ENCODE measurements around the gene NME8.
A peak's percentile ranks its signal among the peaks of the same experiment; 100 is the strongest.

Gene NME8

GRCh38 chr7:37899712-37900247 lies 51.4 kb downstream of the NME8 start:
- DNase-seq (ENCODE audit: low spot score), result no peak

GRCh38 chr7:37901236-37901827 lies 52.9 kb downstream of the NME8 start:
- no peak for DNase-seq (ENCODE audit: low spot score)

DNA sequence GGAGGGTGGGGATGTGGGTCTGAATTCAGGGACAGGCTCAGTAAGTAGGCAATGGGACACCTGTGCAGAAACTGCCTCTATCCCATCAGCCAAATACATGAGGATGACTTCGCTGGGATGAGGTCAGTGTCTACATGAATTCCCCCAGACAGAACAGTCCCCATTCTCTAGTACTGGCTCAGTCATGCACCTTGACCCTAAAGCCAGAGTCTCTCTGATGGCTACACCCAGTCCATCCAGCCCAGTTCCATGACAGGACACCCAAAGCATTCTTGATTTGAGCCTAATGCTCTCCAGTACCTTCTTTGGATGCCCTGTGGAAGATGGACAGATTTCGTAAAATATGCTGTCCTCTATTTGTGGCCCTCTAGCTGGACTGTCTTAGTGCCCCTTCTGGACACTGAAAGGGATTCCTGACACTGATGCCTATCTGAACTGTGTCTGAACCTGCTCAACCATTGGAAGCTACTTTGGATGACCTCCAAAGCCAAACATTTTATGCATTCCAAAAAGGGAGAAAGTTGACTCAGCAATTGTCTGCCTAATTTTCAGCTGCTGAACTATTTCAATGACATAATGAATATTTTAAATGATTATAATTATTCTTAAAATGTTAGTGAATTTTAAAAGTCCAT lies 53.6 kb downstream of the NME8 start:
- DNase-seq (ENCODE audit: low spot score), result no peak

- DNase-seq (ENCODE audit: low spot score), result no peak
Observed at GRCh38 chr7:37908221-37908788, 59.9 kb downstream of the NME8 start.

DNA sequence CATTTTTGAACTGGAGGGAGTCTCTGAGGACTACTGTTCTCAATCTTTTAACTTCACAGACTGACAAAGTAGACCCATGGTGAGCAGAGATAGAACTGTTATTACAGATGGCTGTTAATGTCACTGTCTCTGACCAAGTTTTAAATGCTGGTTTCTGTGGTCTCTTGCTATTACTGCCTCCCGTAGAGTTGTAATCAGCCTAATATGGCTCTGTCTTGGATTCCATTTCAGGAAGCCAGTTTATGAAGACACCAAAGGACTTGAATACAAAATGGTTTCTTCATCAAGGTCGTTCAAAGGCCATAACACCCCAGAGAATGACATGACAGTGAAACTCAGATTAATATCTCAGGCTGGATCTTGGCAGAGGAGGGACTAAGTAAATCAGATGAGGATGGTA lies 64.4 kb downstream of the NME8 start:
- DNase-seq (ENCODE audit: low spot score), result no peak

GRCh38 chr7:37915438-37915837 lies 67.0 kb downstream of the NME8 start:
- no peak for DNase-seq (ENCODE audit: low spot score)

- DNase-seq (ENCODE audit: low spot score), result no peak
Observed at GRCh38 chr7:37916017-37916672, 67.7 kb downstream of the NME8 start.

DNA sequence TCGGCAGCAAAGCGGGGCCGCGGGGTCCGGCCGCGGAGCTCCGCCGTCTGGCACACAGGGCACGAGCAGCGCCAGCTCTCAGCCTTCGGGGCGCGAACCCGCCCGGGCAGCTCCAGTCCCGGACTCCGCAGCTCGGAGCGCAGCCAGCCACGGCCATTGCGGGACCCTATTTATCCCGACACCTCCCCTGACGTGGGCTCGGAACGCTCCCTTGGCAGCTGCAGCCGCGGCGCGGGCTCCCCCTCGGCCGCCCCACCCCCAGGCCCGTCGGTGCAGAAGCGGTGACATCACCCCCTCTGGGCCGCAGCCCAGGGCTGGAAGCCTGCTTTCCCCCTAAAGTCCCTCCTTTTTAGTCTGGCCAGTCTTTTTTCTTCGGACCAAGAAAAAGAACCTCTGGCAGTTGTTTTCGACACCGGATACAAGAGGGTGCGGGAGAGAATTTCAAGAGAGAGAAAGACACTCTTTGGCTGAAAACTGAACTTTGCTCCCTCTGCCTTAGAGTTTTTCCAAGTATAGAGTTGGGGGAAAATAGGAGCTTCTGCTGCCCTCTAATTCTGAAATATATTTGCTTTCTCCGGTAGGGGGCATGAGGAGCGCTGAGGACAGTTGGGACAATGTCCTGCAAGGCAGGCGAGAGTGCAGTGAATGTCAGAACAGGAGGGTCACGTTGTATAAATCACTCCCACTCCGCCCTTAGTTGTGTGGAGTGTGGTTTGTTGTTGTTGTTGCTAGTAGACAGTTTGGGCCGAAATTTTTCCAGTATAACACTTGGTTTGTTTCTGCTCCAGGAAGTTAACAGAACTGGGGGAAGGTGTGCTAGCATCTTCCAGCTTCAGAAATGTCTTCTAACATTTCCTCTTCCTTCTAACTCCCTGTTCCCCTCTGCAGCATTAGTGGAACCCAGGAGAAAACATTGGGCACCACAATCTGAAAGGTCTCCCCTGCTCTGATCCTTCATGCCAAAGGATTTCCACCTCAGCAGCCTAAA lies 68.6 kb downstream of the NME8 start, which contains the start of gene SFRP4:
SFRP4 (minus strand) TSS at position 145 of the 988 bp plus-strand sequence. CDS start 280 bp downstream, outside the sequence.
- DNase-seq (ENCODE audit: low spot score), result peak; percentile 39

GRCh38 chr7:37918526-37918925 lies 70.1 kb downstream of the NME8 start:
- DNase-seq (ENCODE audit: low spot score), result no peak

DNA sequence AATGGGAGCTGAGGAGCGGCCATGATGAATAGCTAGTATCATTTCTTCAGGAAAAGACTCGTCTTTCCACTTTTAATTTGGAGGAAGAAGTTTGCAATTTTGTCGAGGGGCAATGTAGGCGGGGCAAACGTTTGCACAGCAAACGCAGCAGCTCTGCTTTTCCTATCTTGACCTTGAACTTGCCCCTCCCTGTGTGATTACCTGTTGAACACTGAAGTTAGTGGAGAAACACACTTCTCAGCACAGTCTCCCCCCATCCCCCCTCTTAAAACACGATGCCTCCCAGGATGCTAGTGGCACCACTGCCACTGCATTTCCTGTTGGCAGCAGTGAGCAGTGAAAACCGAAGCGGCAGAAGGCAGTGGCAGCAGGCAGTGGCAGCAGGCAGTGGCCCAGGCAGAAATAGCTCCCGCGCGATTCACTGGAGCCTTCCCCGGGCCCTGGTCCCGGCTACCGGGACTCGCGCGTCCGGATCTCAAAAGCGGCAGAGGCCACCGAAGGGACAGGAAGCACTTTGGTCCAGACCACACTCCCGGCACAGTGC lies 72.0 kb downstream of the NME8 start, which contains the start of gene EPDR1:
EPDR1 (plus strand) TSS at position 336 of the 544 bp plus-strand sequence. CDS start 300 bp downstream, outside the sequence.
- peak; percentile 27 for DNase-seq (ENCODE audit: low spot score)

- no peak for DNase-seq (ENCODE audit: low spot score)
Observed at GRCh38 chr7:37920849-37921805, 72.7 kb downstream of the NME8 start.

DNA sequence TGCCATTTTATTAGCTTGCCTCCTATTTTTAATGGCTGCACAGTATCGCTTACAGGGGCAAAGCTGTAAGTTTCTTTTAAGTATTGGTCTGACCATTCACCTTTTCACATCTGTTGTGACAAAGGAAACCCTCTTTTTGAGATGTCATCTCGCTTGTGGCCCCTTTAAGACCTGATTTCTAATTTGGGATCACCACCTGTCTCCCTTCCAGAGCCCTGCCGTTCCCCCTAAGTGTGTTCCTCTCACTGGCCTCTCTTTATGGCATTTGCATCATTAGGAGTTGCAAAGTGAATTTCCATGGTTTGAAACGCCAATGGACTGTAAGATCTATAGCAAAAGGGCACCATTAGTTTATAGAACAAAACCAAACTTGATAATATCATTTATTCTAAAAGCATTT lies 73.5 kb downstream of the NME8 start:
- DNase-seq (ENCODE audit: low spot score), result no peak

DNA sequence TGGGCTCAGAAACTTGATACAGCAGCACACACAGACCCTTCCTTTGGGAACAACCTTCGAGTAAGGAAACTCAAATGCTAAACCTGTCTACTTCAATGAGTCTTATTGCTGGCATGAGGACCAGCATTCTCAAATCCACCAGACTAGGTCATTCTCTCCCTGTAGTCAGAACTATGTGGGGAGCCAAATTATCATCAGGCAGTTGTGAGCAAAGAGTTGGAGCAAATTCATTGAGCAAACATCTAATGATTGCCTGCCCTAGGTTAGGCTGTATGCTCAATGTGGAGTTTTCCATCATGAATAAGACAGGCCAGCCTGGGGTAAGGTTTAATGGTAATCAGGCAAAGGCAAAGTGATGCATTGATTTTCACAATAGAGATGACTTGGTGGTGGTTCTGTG lies 75.6 kb downstream of the NME8 start:
- no peak for DNase-seq (ENCODE audit: low spot score)

DNA sequence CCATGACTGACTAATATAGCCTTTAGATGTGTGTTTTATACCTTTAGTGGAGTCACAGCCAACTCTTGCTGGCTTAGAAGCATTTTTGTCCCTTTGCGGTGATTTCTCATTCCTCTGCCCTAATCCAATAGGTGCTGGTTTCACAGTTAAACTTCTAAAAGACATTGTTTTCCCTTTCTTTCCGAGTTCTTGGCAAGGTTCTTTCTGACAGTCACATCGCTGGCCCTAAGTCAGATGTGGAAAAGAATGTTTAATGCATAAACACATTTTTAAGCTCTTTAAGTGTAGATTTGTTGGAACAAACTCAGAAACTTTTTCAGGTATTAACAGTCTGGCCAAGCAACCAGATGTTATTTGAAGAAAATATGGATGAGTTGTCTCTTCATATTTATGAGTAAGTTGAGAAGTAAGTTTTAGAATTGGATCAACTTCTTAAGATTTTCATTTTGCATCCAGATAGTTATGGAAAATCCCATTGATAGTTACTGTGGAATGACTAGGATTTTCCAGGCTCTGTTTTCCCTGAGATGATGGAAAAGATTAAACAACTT lies 76.2 kb downstream of the NME8 start:
- DNase-seq (ENCODE audit: low spot score), result no peak

GRCh38 chr7:37925620-37926019 lies 77.2 kb downstream of the NME8 start:
- no peak for DNase-seq (ENCODE audit: low spot score)

GRCh38 chr7:37927773-37928444 lies 79.5 kb downstream of the NME8 start:
- no peak for DNase-seq (ENCODE audit: low spot score)

DNA sequence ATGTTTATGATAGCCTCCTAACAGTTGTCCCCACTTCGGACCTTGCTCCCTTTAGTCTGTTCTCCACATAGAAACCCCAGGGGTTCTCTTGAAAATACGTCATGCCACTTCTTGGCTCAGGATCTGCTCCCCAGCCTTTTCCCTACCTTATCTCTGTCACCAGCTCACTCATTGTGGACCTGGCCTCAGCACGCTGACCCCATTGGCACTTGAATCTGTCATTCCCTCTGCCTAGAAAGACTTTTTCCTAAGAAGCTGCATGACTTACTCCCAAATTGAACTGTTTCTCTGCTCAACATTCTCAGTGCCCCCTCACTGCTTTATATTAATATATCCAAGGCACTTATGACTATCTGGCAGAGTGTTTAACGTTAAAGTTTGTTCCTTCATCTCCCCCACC lies 80.5 kb downstream of the NME8 start:
- no peak for DNase-seq (ENCODE audit: low spot score)

GRCh38 chr7:37930226-37930948 lies 82.0 kb downstream of the NME8 start:
- no peak for DNase-seq (ENCODE audit: low spot score)

All from HuH-7.5 (cell line).